Daoy (cell line): ENCODE data around the gene SLC26A4. TPM values are rescaled to one million over a fixed set of nuclear protein-coding genes. Genes with fewer than 3 reads are reported as not detected.

ENCODE experiments used
- DNase-seq: peaks from one replicate; pipeline ENCODE4 v3.0.0-alpha.2; 2015; ENCODE audit warnings: low read depth
- total RNA-seq: library from RNA; depleted of rRNA; stranded (reverse); fragments of >200 nt; shearing (Covaris generic); gene quantifications from 2 replicates; pipeline ENCODE4 v1.2.3, GENCODE V29; 2014

SLC26A4 gene
- total RNA-seq, 1 experiment from 2014 or later: 1.4 TPM

DNA sequence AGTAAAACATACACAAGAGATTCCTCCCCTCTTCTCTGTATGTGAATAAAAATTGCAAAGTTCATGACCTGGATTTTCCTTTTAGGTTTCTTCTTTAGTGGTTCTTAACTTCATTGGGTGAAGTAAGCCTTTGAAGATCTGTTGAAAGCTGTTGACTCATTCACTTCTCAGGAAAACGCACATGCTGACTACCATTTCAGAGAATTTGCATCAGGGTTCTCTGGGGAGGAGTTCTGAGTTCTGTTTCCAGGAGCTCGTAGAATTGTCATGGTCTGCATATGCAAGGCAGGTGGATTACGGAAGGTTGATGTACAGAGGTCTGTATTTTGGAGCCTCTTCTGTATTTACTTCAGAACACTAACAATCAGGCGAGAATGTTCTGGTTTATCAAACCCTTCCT is 962 bp upstream of the SLC26A4 start:
- DNase-seq: peak; percentile 54

DNA sequence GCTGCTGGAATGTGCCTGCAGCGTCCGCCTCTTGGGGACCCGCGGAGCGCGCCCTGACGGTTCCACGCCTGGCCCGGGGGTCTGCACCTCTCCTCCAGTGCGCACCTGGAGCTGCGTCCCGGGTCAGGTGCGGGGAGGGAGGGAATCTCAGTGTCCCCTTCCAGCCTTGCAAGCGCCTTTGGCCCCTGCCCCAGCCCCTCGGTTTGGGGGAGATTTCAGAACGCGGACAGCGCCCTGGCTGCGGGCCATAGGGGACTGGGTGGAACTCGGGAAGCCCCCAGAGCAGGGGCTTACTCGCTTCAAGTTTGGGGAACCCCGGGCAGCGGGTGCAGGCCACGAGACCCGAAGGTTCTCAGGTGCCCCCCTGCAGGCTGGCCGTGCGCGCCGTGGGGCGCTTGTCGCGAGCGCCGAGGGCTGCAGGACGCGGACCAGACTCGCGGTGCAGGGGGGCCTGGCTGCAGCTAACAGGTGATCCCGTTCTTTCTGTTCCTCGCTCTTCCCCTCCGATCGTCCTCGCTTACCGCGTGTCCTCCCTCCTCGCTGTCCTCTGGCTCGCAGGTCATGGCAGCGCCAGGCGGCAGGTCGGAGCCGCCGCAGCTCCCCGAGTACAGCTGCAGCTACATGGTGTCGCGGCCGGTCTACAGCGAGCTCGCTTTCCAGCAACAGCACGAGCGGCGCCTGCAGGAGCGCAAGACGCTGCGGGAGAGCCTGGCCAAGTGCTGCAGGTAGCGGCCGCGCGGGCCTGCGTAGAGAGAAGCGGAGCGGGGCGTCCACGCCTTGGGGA is 645 bp downstream of the SLC26A4 start:
- peak; percentile 75 for DNase-seq

DNA sequence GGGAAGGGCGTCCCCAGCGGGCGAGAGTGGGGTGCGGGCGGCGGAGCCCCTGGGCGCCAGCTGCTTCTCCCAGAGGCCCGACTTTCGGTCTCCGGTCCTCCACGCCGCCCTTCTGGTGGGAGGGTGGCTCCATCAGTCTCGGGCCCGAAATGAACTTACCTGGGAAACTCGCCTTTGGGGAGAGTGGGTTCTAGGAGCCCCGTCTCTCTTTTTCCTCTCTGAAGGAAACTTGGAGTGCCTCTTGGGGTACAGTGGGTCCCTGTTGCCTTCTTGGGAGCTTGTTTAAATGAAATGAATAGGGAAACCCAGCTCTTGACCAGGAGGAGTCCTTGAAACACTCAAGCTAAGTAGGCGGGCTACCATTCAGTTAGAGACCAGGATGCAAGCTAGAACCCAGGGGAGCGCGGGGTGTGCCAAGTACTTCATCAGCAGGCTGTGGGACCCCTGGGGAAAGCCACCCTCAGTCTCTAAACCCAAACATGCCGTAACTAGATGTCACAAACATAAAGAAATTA is 1.3 kb downstream of the SLC26A4 start:
- no peak for DNase-seq

DNA sequence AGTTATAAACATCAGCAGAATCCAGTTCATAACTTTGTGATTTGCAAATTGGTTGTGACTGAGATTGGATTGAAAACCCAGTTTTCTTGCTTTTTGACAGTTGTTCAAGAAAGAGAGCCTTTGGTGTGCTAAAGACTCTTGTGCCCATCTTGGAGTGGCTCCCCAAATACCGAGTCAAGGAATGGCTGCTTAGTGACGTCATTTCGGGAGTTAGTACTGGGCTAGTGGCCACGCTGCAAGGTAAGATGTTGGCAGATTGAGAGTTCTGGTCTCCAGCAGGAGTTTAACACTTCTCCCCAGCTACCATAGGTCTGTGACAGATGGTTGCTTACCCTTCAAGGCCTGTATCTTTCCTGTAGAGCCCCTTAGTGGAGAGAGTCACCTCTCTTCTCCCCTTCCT is 2.6 kb downstream of the SLC26A4 start:
- no peak for DNase-seq

DNA sequence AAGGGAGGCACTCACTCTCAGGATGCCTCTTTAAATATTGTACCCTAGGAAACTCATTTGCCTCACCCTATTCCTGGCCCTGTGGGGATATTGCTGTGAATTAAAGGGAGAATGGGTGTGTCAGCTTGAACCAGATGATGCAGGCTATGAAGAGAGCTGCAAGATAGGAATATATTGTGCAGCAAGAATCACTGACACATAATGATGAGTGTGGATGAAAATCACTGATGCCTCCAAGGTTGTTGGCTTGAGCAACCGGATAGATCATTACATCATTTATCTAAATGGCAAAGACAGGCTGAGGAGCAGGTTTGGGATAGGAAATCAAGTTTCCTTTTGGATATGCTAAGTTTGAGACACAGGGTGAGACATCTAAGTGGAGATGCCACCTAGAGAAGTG is 6.2 kb downstream of the SLC26A4 start:
- DNase-seq: no peak

DNA sequence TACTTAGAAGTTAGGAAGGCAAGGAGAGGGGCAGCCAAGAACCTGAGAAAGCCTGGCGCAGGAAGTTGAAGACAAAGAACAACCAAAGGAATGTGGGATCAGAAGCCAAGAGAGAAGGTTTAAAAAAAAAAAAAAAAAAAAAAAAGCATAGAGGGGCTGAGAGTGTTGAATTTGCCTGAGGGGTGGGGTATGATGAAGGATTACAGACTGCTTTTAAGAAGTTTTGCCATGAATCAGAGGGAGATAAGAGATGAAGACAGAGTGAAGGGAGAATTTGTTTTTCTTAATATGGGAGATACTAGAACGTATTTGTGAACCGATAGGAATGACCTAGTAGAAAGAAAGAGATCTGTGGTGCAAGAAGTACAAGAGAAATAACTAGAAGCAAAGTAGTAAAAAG is 6.7 kb downstream of the SLC26A4 start:
- DNase-seq: no peak

DNA sequence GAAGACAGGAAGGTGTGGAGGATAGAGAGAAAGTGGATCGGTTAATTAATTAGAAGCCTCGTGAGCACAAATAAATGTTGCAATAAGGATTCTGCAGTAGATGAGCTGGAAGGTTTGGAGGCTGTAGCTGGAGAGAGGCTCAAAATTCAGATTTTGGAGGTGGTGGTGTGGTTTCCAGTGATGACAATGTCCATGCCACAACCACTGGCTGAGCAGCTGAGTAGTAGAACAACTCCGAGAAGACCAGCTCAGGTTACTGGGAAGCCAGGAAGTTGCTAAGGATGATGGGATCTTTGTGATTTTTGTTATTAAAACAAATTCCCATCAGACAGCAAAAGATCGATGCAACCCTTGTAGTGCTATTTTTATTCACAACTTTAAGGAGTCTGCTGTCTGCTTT is 7.7 kb downstream of the SLC26A4 start:
- no peak for DNase-seq

DNA sequence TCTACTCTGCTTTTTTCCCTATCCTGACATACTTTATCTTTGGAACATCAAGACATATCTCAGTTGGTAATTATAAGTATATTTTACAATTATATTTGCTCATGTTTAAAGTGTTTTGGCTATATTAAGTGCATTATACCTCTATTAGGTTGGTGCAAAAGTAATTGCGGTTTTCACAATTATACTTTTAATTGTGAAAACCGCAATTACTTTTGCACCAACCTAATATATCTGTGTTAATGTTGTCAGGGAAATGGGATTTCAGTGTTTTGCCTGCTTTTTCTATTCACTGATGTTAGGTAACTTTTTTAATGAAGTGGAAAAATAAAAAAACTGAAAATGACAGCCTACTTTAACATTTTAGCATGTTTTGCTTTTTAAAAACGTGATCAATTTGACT is 11.6 kb downstream of the SLC26A4 start:
- no peak for DNase-seq

DNA sequence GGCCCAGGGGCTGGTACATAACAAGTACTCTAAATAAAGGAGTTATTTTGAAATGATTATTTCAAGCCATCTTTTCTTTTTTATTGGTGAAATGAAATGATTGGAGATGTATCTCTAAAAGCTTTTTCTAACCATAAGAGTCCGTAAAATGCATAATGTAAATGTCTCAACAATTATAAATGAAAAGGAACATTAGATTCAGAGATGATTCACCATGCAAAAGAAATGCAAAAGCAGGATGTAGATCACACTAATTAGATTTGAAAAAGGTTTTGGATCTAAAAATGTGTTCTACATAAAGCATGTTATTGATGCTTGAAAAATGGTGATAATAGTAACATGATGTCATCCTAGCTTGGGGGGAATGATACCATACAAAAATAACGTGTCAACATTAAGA is 15.6 kb downstream of the SLC26A4 start:
- DNase-seq: no peak

DNA sequence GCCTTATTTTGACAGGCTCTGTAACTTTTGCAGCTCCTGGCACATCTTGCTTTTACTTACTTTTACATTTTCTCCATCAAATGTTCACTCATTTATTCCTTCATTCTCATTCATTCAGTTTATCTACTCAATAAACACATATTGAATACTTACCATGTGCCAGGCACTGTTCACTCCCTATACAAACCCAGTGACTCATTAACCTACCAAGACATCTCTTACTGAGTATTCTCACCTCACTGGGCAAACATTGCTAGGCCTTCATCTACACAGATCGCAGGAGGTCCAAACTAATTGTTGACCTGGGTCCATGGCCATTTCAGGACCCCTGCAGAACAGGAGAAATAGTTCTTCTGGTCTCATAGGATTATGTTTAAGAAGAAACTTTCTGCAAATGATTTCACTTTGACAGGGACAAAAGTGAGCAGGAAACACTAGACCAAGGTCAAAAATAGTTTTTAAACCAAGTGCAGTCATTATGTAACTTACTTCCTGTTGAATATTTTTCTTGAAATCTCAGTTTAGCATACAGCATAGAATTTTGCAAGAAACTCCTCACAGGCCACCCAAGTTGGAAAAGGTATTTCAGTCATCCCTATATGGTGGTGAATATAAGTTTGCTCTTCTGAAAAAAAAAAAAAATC is 17.6 kb downstream of the SLC26A4 start:
- no peak for DNase-seq

DNA sequence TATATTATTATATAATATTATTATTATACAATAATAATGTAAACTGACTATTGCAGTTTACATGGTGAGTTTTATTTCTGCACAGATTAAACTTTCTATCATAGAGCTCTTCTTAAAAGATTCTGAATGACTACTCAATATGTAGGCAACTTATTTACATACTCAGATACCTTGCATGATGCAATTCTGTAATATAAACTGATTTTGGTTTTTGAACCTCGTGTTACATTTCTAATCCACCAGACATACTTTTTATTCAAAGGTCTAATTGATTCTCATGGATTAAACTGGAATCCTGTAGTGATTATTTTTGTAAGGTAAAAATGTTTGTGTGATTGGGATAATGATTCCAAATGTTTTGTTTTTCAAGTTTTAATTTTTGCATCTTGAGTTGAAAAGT is 19.9 kb downstream of the SLC26A4 start:
- no peak for DNase-seq

DNA sequence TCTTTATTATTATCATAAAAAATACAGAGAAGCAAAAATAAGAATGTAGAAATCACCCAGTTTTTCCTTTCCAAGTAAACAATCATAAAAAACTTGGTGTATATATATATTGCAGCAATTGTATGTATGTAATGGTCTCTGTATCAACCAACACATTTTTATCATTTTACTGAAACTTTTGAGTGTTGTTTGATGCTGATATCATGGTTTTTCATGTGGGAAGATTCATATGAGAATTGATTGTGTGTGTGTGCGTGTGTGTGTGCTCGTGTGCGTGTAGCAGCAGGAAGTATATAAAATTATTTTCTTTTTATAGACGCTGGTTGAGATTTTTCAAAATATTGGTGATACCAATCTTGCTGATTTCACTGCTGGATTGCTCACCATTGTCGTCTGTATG is 22.3 kb downstream of the SLC26A4 start:
- DNase-seq: no peak

DNA sequence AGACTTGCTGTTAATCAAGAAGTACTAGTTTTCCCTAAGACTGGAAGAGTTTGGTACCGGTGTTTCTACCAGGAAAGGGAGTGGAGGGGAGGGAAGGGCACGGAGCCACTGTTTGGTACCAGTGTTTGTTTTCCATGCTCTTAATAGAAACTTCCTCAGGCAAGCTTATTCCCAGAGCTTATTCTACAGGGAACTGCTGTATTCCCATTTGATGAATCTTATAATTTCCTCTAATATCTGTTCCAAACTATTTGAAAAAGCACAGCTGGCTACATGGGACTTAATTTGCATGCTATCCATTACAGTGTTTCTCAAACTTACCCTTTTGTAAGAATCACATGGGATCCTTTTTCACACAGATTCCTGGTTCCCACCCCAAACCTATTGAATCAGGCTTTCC is 23.7 kb downstream of the SLC26A4 start:
- no peak for DNase-seq

DNA sequence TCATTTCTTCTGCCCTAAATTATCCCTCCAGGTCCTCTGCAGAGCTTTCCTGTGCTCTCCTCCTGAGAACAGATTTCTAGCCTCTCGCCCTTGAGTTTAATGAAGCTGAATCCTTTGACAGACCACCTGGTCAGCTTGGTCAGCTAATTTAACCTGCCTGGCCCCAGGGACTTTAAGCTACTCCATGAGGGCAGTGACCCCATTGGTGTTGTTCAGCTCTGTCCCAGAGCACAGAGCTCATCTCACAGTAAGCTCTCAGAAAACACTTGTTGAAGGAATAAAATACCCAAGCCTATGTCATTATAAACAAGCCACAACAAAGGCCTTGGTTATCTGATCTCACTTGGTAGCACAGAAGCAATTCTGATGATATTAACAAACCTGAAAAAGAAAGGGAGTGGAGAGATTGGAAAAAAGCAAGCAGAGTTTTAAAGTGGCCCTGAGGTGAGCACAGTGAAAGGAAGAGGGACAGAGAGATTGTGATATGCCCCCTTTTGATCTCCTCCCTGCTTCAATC is 24.4 kb downstream of the SLC26A4 start:
- no peak for DNase-seq

DNA sequence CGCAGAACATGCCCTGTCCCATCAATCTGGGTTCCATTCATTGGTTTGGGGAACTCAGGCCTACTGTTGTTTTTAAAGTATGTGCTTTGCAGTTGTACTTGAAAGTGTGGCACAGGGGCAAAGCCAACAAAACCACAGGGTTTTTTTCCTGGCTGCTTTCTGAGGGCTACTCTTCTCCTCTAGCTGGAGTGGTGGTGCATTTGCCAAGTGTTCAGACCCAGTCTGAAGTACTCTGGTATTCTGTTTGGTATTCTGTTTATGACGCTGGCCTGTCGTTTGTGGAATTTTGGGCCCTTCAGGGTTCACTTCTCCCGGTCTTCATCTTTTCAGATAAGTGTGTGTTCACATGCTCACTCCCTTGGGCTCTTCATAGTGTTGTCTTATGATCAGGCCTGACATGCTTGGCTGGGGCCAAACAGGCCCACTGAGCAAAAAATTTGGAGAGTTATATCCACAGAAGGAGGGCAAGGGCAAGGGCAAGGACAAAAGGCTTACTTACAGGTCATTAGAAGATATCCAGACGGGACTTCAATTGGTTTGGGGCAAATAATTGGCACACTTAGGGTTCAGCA is 26.3 kb downstream of the SLC26A4 start:
- DNase-seq: no peak

DNA sequence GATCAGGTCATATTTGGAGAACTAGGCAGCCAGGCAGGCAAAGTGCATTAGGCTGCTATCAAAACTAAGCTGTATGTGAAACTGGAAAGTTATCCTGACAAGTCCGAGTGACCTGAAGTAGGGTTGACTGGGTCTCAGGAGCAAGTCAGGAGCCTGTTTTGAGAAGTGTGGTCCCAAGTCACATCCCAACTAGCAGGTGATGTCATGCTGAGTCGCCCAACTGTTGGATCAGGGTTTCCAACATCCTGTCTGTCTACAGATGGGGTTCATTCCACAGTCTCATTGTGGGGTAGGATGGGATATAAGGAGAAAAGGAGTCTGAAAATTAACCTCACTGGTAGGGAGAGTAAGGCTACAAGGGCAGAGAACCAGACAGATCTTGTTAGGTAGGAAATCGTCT is 27.0 kb downstream of the SLC26A4 start:
- DNase-seq: peak; percentile 92

DNA sequence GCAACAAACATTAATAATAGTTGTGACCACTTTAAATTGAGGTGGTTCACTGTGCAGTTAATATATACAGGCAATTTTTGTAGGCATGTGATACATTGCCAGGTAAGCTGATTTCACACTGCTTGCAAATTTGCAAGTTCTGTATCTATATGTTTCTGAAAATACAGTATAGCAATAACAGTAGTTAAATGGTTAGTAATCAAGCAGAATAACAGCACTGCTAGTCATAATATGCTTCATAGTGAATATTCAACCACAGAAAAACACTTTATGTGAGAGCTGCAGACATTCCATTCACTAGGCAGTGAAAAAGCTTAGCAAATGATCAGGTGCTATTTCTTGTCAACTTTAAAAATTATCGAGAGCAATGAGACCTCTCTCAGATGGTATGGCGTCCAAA is 28.9 kb downstream of the SLC26A4 start:
- no peak for DNase-seq

DNA sequence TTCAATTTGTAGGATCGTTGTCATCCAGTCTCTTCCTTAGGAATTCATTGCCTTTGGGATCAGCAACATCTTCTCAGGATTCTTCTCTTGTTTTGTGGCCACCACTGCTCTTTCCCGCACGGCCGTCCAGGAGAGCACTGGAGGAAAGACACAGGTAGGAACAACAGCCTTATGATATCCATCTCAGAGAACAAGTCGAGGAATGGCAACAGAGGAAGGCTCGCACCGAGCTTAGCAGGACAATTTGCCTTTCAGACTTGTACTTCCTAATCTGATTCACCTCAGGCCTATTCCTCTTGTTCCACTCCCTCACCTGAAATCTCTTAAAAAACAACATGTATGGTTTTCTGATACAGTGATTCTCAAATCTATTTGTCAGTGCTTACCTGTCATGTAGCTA is 29.5 kb downstream of the SLC26A4 start:
- no peak for DNase-seq

DNA sequence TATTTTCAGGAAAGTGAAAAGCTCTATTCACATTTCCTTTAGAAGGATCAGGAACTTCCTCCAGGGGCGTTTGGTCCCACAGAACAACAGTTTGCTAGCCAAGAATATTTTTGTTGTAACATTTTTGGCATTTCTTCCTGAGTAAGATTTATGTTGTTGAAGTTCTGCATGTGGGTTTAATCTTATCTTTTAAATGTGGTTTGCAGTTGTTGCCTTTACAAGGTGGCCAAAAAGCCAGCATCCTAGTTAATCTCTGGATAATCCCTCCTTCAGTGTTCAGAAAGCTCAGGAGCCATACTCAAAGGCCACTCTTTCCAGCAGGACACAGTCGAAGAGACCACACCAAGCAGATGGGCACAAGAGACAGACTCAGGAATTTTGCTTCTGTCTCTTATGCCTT is 30.0 kb downstream of the SLC26A4 start:
- DNase-seq: peak; percentile 36

DNA sequence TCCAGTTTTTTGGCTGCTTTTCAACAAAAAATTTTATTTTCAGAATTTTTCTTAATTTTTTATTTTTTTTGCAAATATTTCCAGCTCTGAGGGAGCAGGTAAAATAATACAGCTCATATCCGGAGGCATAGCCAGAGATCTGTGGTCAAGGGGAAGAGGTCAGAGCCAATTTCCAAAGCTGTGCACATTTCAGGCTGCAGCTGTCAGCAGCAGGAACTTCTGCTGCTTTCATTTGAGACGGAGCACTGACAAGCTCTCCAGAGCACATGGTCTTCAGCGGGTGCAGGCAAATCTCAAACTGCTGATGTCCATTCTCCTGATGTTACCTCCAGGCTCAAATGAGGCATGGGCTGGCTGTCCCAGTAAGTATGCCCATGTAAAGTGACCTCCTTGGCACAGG is 31.1 kb downstream of the SLC26A4 start:
- DNase-seq: peak; percentile 67

DNA sequence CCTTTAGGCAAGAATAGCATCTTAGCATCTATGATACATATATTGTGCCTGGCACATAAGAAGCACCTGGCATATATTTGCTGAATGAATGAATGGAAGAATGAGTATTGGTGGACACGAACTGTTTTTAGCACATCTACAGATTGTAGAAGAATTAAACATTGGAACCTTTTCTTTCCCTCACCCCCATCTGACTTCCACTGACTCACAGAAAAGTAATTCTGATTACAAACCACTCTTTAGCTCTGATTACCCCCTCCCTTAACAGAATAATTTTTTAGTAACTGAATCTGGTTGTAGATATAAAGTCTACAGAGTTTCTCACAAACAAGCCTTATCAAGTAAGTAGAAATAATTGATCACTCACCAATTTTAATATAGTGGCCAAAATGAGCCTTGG is 31.9 kb downstream of the SLC26A4 start:
- DNase-seq: peak; percentile 21

DNA sequence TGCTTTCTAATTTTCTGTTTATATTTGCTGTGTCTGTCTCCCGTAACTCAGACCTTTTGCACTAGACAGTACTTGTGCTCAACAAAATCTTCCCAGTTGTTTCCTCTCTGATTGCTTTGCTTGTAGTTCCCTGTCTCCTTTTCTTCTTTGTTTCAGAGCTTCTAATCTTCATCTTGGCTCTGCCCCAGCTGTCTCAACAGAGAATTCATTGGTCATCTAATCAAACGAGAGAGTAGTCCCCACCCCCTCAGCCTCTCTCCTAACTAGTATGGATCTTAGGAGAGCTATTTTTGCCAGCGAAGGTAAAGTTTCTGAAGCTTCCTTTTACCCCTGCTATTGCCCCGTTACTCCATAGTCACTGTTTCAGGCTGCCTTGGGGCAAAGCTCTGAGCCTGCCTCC is 32.8 kb downstream of the SLC26A4 start:
- no peak for DNase-seq

DNA sequence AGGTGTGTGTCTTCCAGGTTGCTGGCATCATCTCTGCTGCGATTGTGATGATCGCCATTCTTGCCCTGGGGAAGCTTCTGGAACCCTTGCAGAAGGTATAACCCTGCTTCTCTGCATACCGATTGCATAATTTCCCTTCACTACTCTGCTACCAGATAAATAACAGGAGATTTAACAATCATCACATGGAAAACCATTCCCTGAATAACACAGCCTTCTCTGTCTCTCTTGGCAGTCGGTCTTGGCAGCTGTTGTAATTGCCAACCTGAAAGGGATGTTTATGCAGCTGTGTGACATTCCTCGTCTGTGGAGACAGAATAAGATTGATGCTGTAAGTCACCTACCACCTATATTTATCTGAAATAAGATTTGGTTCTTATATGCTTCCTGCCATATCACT is 33.8 kb downstream of the SLC26A4 start:
- peak; percentile 47 for DNase-seq
